Skin of body (tissue), 2 donors: ENCODE data around the gene ADRA2C. TPM values are rescaled to one million over a fixed set of nuclear protein-coding genes. Genes with fewer than 3 reads are reported as not detected.

Source experiments
- DNase-seq: peaks from one replicate; lab custom pipeline; 2025; lab: John Stamatoyannopoulos, UW
- total RNA-seq: library from RNA; depleted of rRNA; stranded (reverse); fragments of >200 nt; gene quantifications from one replicate; pipeline ENCODE4 v1.2.3, GENCODE V29; 2014

ADRA2C gene
- total RNA-seq, 1 donor from 2014 or later, result 0.79 TPM

DNA sequence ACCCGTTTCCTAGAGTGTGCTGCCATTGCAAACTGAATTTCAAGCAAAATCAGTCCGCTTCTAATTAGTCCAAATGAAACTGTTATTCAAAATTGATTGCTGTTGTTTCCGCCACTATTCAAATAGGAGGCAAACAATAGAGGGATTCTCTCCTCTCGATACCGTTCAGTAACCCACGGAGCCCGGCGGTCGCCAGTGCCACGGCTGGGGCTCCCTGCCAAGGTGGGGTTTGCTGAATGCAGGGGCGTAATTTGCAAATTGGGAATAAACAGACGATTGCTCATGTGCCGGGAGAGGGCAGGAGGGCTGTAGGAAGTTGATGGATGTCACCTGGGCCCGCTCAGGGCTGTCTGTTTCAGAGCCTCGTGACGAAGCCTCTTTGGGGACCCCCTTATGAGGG is 8.8 kb downstream of the ADRA2C start:
- DNase-seq, result no peak

DNA sequence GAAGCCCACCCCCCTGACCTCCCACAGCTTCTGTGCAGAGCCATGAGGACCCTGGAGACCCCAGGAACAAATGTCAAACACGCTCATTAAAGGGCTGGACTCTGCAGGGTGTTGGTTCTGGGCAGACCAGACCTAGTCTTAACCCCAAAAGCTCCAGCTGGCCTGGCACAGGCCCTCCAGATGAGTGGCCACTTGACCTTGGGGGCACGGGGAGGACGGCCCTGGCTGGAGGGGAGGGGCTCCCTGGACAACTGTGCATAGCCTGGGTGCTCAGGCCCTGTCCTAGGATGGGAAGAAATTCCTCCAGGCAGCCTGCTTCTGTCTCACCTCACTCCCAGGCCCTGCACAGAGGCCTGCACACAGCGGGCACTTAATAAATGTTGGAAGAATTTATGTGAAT is 9.4 kb downstream of the ADRA2C start:
- no peak for DNase-seq

DNA sequence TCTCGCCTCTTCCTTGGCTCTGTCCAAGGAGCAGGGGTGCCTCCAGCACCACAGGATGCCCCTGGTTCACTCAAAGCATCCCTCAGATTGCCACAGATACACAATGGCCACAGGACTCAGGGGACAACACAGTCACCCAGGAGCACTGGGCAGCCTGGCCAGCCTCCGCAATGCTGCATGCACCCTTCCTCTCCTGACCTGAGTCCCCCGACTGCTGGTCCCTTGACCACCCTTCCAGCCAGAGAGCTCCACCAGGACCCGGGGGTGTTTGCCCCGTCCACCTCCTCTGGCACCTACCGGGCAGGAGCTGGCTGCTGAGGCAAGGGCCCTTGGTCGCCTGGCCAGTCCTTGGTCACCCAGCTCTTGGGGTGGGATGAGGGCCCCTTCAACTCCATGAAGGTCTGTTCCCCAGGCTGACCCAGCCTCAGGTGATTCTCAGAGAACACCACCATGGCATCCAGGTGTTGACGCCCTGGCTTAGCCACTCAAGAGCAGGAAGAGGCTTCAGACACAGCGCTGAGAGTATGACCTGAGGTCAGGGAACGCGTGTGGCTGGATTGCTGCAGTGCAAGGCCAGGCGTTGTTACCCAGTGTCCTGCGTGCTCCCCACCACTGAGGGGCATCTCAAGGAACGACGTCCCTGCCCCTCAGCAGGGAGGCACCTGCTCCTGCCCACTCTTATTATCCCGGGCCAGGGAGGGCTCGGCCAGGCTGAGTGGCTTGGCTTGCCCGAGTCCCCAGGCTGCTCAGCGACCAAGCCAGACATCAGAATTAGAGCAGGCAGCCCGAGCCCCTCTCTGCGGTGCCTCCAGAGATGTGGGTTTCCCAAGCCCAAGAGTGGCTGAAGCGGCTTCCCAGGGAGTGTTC is 10.2 kb downstream of the ADRA2C start:
- no peak for DNase-seq

DNA sequence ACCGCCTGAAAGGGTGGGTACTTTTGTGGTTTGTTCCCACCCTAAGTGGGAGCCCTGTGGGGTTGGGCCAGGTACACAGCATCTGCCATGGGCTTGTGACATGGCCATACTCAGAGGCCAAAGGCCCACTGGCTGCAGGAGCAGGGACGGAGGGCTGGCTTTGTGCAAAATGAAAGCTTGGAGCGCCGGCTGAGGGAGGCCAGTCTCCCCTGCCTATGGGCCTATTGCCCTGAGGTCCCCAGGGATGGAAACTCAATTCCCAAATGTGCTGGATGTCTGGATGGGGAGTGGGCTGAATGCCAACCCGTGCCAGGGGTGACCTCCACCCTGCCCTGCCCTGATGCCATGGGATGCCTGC is 10.8 kb downstream of the ADRA2C start:
- no peak for DNase-seq

DNA sequence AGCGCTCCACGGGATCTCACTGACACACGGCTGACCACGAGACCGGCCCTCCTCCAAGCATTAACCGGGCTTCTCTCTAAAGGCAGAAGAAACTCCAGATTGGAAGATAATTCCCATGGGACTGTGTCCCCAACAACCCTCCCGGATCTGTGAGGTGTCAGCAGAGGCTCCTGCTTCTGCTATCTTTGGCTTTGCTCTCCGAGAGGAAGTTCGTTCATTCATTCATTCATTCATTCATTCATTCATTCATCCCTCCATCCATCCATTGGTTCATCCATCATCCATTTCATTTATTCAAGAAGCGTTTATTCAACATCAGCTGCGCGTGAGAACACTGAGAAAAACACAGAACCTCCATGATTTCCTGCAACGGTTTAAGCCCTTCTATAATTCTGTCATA is 11.5 kb downstream of the ADRA2C start:
- DNase-seq, result no peak

DNA sequence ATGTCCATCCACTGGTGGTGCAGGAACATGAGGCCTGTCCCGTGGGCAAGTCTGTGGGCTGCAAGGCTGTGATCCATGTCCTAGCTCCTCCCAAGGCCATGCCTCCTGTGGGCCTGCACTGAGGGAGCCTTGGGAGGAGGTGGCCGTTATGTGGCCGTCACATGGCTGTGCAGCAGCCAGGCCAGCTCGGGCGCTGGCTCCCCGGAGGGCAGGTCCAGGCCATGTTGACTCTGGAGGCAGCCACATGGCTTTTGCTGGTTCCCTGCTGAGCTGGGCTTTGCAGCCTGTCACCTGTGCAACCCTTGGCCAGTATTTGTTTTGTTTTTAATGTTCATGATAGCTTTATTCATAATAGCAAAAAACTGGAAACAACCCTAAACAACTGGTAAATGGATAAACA is 13.3 kb downstream of the ADRA2C start:
- DNase-seq, result no peak

DNA sequence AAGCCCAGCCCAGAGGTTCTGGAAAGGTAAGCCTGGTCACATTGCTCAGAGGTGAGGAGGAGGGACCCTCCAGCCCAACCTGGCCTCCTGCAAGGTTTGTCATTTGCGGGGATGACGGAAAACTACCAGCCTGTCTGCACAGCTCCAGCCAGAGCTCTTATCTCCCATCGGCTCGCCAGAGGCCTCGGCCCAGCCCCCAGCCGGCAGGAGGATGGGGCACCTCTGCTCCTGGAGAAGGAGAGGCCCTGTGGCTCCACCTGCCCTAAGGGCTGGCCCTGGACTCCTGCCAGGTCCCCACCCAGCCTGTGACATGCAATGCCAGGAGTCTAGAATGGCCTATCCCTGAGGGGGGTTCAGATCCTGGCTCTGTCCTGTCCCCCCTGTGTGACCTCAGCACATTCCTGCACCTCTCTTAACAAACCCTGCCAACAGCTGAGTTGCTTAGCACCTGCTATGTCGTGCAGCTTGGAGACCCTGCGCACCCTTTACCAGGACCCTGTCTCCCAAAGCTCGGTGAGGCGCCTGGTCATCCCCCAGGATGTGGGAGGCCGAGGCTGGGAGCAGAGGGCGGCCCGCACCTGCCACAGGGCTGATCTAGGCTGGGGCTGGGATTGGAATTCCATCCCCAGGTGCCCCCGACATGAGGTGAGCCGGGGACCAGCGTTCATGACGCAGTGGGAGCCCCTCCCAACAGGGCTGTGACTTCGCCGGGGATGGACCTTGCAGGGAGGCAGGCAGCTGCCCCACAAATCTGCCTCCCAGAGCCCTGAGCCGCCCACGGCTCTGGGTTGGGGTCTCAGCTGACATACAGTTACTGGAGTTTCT is 14.4 kb downstream of the ADRA2C start:
- no peak for DNase-seq

DNA sequence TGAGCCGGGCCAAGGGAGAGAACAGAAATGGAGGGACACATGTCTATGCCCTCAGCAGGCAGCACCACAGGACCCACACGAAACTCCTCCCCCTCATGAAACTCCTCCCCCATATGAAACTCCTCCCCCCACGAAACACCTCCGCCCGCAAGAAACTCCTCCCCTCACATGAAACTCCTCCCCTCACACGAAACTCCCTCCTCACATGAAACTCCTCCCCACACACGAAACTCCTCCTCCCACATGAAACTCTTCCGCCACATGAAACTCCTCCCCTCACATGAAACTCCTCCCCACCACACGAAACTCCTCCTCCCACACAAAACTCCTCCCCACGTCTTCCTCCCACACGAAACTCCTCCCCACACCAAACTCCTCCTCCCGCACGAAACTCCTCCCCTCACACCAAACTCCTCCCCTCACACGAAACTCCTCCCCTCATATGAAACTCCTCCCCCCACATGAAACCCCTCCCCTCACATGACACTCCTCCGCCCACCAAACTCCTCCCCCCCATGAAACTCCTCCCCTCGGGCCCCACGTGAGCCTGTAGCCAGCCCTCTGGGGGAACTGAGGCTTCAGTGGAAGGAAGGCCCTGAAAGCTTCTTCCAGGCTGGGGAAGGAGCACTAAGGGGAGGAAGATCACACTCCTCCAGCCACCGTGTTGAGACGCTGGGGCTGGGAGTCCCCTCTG is 15.2 kb downstream of the ADRA2C start:
- no peak for DNase-seq

DNA sequence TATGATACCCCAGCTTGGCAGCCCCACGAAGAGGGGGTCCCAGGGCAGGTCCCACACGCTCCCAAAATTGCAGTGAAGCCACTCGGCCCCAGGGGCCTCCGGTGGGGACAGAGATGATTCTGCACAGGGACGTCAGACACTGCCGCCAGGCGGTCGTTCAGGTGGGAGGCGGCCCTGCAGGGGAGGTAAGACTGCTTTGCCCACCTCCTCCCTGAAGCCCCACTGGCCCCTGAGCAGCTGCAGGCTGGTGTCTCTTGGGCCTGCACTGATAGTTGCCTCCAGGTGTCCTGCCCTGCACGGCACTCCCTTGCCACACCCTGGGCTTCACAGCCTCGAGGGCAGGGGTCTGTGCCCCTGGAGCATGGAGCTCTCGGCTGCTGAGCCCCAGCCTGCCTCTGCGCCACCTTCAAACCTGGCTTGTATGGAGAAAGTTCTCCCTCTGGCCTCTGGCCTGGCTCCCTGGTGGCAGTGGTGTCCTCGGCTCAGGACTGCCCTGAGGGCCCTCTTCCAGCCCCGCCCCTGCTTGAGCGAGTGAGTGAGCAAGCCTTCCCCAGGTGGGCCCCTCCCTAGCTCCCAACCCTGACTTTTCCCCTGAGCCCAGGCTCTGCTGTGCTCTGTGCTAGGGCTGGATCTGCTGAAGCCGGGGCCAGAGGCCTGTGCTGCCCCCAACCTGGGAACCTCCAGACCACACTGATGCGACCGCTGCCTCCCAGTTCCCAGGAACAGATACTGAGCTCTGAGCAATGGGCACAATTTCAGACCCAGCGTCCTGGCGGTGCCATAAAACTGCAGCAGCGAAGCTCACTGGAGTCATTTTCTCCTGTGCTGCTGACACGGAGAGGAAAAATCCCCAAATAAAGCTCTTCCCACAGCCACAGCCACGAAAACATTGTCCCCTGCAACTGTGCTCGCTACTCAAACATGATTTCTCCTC is 16.1 kb downstream of the ADRA2C start:
- no peak for DNase-seq

DNA sequence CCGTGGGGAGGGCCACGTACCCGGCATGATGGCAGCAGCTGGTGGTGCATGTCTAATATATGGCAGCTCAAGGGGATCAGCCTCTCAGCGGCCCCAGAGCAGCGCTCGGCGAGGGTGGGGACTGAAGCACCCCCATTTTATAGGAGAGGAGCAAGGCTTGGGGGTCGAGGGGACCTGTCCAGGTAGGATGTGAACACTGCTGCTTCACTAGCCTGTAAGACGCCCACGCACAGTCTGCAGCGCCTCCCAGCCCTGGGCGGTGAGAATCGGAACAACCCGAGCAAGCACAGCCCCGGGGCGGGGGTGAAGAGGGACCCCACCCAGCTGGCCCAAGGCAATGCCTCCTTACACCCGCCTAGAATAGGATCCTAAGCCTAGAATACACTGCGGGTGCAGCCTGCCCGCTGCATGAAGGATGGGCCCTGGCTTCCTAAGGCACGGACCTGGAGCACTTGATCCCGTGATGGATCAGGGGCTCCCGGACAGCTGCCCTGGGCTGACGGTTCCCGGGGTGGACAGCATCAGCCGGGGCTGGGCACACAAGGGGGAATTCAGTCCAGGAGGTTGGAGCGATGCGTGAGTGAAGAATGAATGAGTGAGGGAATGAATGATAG is 17.6 kb downstream of the ADRA2C start:
- no peak for DNase-seq

DNA sequence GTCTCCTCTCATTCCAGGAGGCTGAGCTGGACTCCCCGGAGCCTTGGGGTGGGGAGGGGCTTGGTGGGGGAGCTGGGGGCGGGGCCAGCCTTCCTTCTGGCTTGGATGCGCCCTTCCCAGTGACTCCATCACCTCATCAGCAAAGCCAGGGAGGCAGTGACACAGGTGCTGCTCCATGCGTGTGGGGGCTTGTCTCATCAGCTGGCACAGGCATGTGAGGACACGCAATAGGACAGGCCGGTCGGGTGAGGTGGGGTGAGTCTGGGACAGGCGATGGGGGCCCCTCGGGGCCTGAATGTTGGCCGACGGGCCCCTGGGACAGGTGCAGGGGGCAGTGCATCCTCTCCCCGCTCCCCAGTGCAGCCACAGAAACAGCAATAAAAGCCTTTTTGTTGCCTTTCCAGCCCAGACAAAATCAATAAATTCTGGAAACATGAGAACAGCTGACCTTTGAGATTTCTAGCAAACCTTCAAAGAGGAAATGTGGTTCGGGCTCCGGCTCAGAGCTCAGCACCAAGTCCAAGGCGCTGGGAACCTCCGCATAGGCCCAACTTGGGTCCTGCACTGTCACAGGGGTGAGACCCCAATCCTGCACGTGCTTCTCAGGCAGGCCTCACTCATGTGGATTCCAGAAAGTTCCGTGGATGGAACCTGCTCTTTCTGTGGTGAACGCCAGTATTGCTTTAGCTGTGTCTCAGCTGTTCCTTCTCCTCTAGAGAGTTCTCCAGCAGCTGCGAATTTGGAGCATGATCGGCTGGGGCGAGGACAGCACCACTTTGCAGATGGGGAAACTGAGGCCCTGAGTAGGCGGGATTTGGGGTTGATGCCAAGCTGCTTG is 18.5 kb downstream of the ADRA2C start:
- no peak for DNase-seq

DNA sequence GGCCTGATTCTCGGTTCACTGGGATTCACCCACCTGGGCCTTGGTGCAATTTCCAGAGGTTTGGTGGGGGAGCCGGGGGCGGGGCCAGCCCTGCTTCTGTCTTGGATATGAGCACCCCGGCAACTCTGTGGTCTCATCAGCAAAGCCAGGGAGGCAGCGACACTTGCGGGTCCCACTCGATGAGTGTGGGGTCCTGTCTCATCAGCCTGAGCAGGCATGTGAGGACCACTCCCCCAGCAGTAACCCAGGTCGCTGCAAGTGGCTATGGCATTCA is 19.0 kb downstream of the ADRA2C start:
- no peak for DNase-seq

DNA sequence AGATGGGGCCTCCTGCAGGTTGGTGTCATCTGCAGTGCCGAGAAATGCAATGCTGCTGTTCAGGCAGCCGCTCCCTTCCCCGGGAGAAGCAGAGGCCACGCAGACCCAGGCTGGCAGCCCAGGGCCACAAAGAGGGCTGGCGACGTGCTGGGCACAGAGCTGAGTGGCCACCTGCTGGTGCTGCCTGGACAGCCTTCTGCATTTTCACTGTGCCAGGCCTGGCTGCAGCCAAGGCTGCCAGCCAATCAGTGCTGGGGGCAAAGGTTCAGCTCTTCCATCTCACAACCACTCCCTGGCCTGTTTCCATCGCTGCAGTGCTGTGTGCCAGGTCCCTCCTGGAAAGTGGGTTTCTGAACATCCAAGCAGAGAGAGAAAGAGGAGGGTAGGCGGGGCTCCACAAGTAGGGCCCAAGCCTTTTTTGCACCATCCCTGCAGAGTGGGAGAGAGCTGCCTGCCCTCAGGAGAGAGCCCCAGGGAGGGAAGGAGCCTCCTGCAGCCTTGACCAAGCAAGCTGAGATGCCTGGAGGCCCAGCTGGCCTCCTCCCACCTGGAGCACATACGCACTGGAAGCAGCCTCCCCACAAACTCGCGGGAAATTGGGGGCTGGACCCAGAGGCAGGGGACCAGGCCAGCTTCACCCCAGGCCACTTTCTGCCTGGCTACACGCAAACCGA is 20.1 kb downstream of the ADRA2C start:
- no peak for DNase-seq

DNA sequence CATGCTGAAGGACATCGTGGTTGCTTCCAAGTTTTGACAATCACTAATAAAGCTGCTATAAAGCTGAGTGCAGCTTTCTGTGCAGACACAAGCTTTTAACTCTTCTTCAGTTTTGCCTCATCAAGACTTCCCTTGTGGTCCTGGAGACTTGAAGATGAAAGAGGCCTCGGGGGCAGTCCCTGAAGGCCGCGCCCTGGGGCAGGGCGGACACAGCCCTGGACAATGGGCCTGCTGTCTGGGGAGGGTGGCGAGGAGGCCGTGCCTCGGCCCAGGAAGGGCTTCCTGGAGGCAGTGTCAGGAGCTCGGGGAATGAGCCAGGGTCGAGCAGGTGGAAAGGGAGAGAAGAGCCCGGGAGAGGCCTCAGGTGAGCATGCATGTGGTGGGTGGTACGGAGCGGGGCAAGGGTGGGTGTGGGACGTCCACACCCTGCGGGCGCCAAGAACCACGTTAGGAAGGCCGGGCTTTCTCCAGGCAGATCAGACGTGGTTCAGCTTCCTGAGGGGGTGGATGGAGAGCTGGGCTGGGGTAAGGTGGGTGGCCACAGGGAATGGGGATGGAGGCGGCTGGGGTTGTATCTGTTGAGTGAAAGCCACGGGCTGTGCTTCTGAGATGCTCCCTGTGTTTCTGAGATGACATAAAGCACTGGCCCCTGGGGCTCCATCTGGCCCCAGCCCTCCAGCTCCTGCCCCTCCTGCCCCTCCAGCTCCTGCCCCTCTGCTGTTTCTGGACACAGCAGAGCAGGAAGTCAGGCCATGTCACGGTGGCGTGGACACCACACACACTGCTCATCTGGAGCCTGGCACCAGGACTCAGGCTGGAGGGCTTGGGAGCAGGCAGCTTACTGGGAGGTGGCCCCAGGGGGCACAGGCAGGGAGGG is 21.5 kb downstream of the ADRA2C start:
- no peak for DNase-seq

DNA sequence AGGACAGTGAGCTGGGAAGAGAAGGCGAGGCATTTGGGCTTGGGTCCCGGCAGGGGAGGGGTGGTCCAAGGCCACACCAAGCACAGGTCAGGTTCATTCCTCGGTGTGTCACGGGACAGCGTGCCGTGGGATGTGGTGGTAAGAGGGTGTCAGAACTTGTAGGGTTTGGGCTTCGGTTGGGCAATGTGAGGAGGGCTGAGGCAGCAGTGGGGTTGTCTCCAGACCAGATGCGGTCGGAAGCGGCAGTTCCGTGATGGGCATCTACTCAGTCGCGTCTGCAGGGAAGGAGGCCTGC is 22.1 kb downstream of the ADRA2C start:
- DNase-seq, result no peak

DNA sequence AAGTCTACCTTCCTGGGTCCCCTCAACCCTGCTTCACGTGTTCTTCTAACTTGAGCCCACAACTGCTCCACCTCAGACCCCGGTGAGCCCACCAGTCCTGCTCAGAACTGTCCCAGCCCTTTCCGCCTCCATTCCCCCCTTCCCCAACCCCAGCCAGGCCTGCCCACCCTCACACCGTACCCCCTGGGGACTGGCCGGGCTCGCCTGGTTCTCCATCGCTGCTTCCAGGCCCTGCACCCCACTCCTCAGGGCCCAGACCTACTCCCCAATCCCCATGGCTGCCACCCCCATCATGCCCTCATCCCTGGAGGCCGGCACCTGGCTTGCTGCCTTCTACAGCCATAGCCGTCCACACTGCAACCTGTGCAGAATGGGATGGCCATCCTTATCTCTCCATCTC is 23.4 kb downstream of the ADRA2C start:
- DNase-seq, result no peak

DNA sequence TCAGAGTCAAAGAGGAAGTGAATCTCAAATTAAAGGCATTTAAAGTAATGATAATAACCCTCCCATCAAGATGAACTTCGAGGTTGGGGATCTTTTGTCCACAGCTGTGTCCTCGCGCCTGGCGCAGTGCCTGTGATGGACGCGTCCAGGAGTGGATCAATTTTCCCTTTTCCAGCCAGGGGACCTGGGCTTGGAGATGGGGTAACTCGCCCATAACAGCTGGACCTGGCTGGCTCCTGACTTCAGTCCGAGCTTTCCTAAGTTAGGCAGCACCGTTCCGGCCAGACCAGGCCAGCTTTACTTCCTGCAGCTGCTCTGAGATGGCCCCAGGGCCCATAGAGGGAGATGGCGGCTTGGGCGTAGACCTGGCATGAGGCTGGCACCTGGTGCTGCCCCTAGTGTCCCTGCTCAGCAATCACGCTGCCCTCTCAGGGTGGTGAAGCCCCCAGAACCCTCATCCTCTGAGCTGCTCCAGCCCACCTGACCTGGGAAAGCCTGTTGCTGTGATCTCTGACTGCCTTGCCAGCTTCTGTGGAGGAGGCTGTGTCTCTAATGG is 23.9 kb downstream of the ADRA2C start:
- no peak for DNase-seq

DNA sequence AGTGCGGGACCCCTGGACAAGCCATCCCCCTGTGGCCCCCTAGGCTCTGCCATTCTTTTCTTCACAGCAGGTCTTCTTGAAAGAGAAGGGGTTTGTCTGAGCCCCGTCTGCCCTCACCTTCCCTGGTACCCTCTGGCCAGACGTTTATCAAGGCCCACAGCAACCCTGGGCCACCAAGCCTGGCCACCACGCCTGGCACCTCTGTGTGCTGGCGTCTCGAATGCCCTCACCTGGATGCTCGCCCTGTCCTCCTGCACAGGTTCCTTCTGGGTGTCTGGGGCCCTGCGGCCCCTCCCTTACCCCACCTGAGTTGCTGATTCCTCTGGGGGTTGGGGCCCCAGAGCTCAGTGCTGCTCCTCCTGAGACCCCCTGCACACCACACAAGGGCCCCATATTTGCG is 25.1 kb downstream of the ADRA2C start:
- DNase-seq, result no peak
